H1 (cell line): ENCODE measurements around the gene SLC16A8. TPM values are rescaled to one million over a fixed set of nuclear protein-coding genes. Genes with fewer than 3 reads are reported as not detected.

Source experiments
- CTCF ChIA-PET: fragments of 300-600 bp; sonication (Branson Sonifier 250); formaldehyde crosslinking; loops from one replicate; lab custom pipeline; 2021; ENCODE audit not compliant: partially characterized antibody; lab: Charles Lee
- POLR2A ChIA-PET: fragments of 300-600 bp; sonication (Branson Sonifier 250); formaldehyde crosslinking; loops from one replicate; lab custom pipeline; 2021; ENCODE audit warnings: inconsistent platforms; ENCODE audit not compliant: partially characterized antibody; lab: Charles Lee
- DNase-seq, 2 experiments: peaks; one replicate each; pipeline versions ENCODE4 v3.0.0 to v3.0.0-alpha.2; 2010 to 2022; ENCODE audit warnings: low spot score in 2 of 2, low read depth in 1 of 2, mixed read lengths in 1 of 2
- FAIRE-seq: peaks from 2 replicates; lab custom pipeline; 2011; peaks lifted over from hg19 to GRCh38; lab: Jason Lieb, UNC
- H2AFZ ChIP-seq: 2 replicates; pipeline ENCODE4 v1.8.1; 2012; ENCODE audit warnings: low read length, inconsistent platforms
- H2AK5ac ChIP-seq: 2 replicates; pipeline ENCODE4 v1.6.1; 2013; ENCODE audit warnings: low read depth, low read length
- H2BK120ac ChIP-seq: replicated peaks from 2 replicates; pipeline ENCODE3; 2013; ENCODE audit warnings: low read depth, low read length, inconsistent platforms
- H2BK12ac ChIP-seq: 2 replicates; pipeline ENCODE4 v1.6.1; 2013; ENCODE audit warnings: low read depth, low read length
- H2BK15ac ChIP-seq: 2 replicates; pipeline ENCODE4 v1.6.1; 2013; ENCODE audit warnings: low read length
- H2BK20ac ChIP-seq: 2 replicates; pipeline ENCODE4 v1.6.1; 2013; ENCODE audit warnings: low read length
- H2BK5ac ChIP-seq: 2 replicates; pipeline ENCODE4 v1.6.1; 2013; ENCODE audit warnings: low read depth, low read length
- H3K14ac ChIP-seq: 2 replicates; pipeline ENCODE4 v1.6.1; 2013; ENCODE audit warnings: inconsistent platforms; ENCODE audit not compliant: insufficient read length
- H3K18ac ChIP-seq: 2 replicates; pipeline ENCODE4 v1.6.1; 2013; ENCODE audit warnings: low read length; ENCODE audit errors: extremely low read depth
- H3K23ac ChIP-seq: 2 replicates; pipeline ENCODE4 v1.6.1; 2013; ENCODE audit warnings: inconsistent platforms; ENCODE audit not compliant: insufficient read length
- H3K23me2 ChIP-seq: 2 replicates; pipeline ENCODE4 v1.6.1; 2013; ENCODE audit warnings: low read depth, low read length
- H3K27ac ChIP-seq: 2 replicates; pipeline ENCODE4 v1.6.1; 2011; ENCODE audit warnings: low read depth, low read length, inconsistent platforms
- H3K27me3 ChIP-seq, 4 experiments: replicated peaks in 1 of 4; 1 replicate in 1 of 4; 2 replicates in 3 of 4; pipeline versions ENCODE4 v1.6.1 to v1.8.1; 2011 to 2013; ENCODE audit warnings: low read length in 3 of 4, mild to moderate bottlenecking in 3 of 4, inconsistent platforms in 2 of 4, mixed read lengths in 2 of 4, moderate library complexity in 1 of 4; ENCODE audit not compliant: control insufficient read depth in 3 of 4, insufficient read depth in 3 of 4; ENCODE audit errors: extremely low read depth in 1 of 4
- H3K36me3 ChIP-seq, 4 experiments: 2 replicates each; pipeline versions ENCODE4 v1.6.1 to v1.8.1; 2011 to 2013; ENCODE audit warnings: mild to moderate bottlenecking in 4 of 4, low read length in 3 of 4, moderate library complexity in 2 of 4, control low read depth in 1 of 4, inconsistent platforms in 1 of 4; ENCODE audit not compliant: insufficient read depth in 4 of 4, control insufficient read depth in 2 of 4
- H3K4ac ChIP-seq: replicated peaks from 2 replicates; pipeline ENCODE3; 2013; ENCODE audit warnings: low read length, low read depth, mixed read lengths, inconsistent platforms; ENCODE audit not compliant: insufficient read length
- H3K4me1 ChIP-seq, 4 experiments: replicated peaks in 1 of 4; 1 replicate in 1 of 4; 2 replicates in 3 of 4; pipeline versions ENCODE4 v1.6.1 to v1.8.1; 2011 to 2013; ENCODE audit warnings: low read length in 3 of 4, inconsistent platforms in 2 of 4, mixed read lengths in 1 of 4; ENCODE audit not compliant: insufficient read depth in 4 of 4, control insufficient read depth in 3 of 4
- H3K4me2 ChIP-seq, 2 experiments: 2 replicates each; pipeline versions ENCODE4 v1.6.1 to v1.8.1; 2011 to 2013; ENCODE audit warnings: low read depth in 2 of 2, low read length in 2 of 2, control low read depth in 1 of 2, inconsistent platforms in 1 of 2, mild to moderate bottlenecking in 1 of 2; ENCODE audit not compliant: insufficient read depth in 1 of 2
- H3K4me3 ChIP-seq, 4 experiments: fragments of 200-600, 300-600 bp in 1 of 4; sonication (generic), shearing (Covaris generic), sonication (Bioruptor Twin) in 1 of 4; 2 replicates each; pipeline versions ENCODE4 v1.5.1 to v1.8.1; 2011 to 2016; ENCODE audit warnings: low read length in 4 of 4, low read depth in 3 of 4, control low read depth in 2 of 4, inconsistent platforms in 2 of 4, mild to moderate bottlenecking in 2 of 4, mixed read lengths in 1 of 4, moderate library complexity in 1 of 4; ENCODE audit not compliant: insufficient read depth in 2 of 4; ENCODE audit errors: extremely low read depth in 1 of 4
- H3K56ac ChIP-seq: replicated peaks from 2 replicates; pipeline ENCODE3; 2013; ENCODE audit warnings: low read depth, mild to moderate bottlenecking, mixed read lengths, low read length, inconsistent platforms; ENCODE audit not compliant: insufficient read length
- H3K79me1 ChIP-seq: 2 replicates; pipeline ENCODE4 v1.6.1; 2013; ENCODE audit warnings: low read depth, low read length, control low read depth
- H3K79me2 ChIP-seq, 2 experiments: 2 replicates each; pipeline versions ENCODE4 v1.6.1 to v1.8.1; 2012 to 2013; ENCODE audit warnings: low read length in 2 of 2, mild to moderate bottlenecking in 2 of 2, inconsistent platforms in 1 of 2; ENCODE audit not compliant: insufficient read depth in 2 of 2, control insufficient read depth in 1 of 2
- H3K9ac ChIP-seq, 4 experiments: replicated peaks in 1 of 4; 1 replicate in 1 of 4; 2 replicates in 3 of 4; pipeline versions ENCODE4 v1.6.1 to v1.8.1; 2011 to 2013; ENCODE audit warnings: low read depth in 3 of 4, low read length in 3 of 4, control low read depth in 2 of 4, mild to moderate bottlenecking in 2 of 4, moderate library complexity in 2 of 4, inconsistent platforms in 1 of 4; ENCODE audit errors: extremely low read depth in 1 of 4
- H3K9me3 ChIP-seq, 2 experiments: 2 replicates each; pipeline versions ENCODE4 v1.6.1 to v1.8.1; 2012 to 2013; ENCODE audit warnings: mild to moderate bottlenecking in 2 of 2, moderate library complexity in 2 of 2, control low read depth in 1 of 2, inconsistent platforms in 1 of 2, low read depth in 1 of 2, low read length in 1 of 2, mixed read lengths in 1 of 2; ENCODE audit not compliant: insufficient read depth in 2 of 2
- H4K20me1 ChIP-seq, 2 experiments: replicated peaks in 1 of 2; 2 replicates each; pipeline versions ENCODE3 to v1.8.1; 2011 to 2013; ENCODE audit warnings: inconsistent platforms in 2 of 2, low read length in 2 of 2, mild to moderate bottlenecking in 1 of 2; ENCODE audit not compliant: insufficient read depth in 2 of 2, control insufficient read depth in 1 of 2
- H4K5ac ChIP-seq: 2 replicates; pipeline ENCODE4 v1.6.1; 2013; ENCODE audit warnings: low read length, low read depth, mixed read lengths, inconsistent platforms; ENCODE audit not compliant: insufficient read length
- H4K8ac ChIP-seq: 2 replicates; pipeline ENCODE4 v1.8.0; 2013; ENCODE audit warnings: mild to moderate bottlenecking, moderate library complexity, low read length, inconsistent platforms; ENCODE audit not compliant: insufficient read depth; ENCODE audit errors: extremely low read depth
- H4K91ac ChIP-seq: replicated peaks from 2 replicates; pipeline ENCODE3; 2013; ENCODE audit warnings: low read length, mixed read lengths, inconsistent platforms; ENCODE audit not compliant: insufficient read length
- POLR2AphosphoS5 ChIP-seq: IDR thresholded peaks from 2 replicates; pipeline ENCODE4 v1.6.1; 2011; ENCODE audit warnings: low read depth, low read length
- SRF ChIP-seq: IDR thresholded peaks from 2 replicates; pipeline ENCODE4 v1.6.1; 2011; ENCODE audit warnings: mild to moderate bottlenecking, low read depth, low read length, moderate library complexity
- TEAD4 ChIP-seq: IDR thresholded peaks from 2 replicates; pipeline ENCODE4 v1.6.1; 2012; ENCODE audit warnings: low read depth, low read length, inconsistent platforms, mixed read lengths
- WGBS, 2 experiments: shearing (Covaris generic) in 1 of 2; methylation state at CpG; one replicate each; pipeline versions ENCODE4 v1.1.6 to v1.1.7; 2013 to 2015; ENCODE audit warnings: low lambda C conversion rate in 2 of 2, mixed read lengths in 2 of 2, inconsistent platforms in 1 of 2, low coverage in 1 of 2, missing lambda C conversion rate in 1 of 2; ENCODE audit not compliant: insufficient replicate concordance in 2 of 2, insufficient coverage in 1 of 2, insufficient read length in 1 of 2; ENCODE audit errors: extremely low coverage in 1 of 2, missing lambda C conversion rate in 1 of 2; 5-methylcytosine and 5-hydroxymethylcytosine counted together
- polyA plus RNA-seq, 7 experiments: library from polyadenylated mRNA; depleted of rRNA in 3 of 7; stranded (reverse) in 5 of 7; unstranded in 2 of 7; fragments of >200 nt in 5 of 7; fragments of 200-250 nt in 2 of 7; gene quantifications; 1 replicate in 5 of 7; 2 replicates in 1 of 7; 4 replicates in 1 of 7; pipeline versions ENCODE4 v1.2.1 to v1.2.3, GENCODE V29; 2011 to 2013; ENCODE audit warnings: missing spikeins in 2 of 7, mixed read lengths in 2 of 7
- total RNA-seq: library from RNA; stranded (reverse); fragmentation: NEBNext Ultra II Directional; extraction: Animal tissue kit (Norgen Biotek cat#: 25700); gene quantifications from 2 replicates; pipeline ENCODE4 v1.2.1, GENCODE V29; 2021

Gene SLC16A8
- total and polyA plus RNA-seq, 2 of the 8 experiments (the other 6 are each of a cell fraction or from before 2014, with no cell fraction given), result 0.70 TPM; not detected in 1

DNA sequence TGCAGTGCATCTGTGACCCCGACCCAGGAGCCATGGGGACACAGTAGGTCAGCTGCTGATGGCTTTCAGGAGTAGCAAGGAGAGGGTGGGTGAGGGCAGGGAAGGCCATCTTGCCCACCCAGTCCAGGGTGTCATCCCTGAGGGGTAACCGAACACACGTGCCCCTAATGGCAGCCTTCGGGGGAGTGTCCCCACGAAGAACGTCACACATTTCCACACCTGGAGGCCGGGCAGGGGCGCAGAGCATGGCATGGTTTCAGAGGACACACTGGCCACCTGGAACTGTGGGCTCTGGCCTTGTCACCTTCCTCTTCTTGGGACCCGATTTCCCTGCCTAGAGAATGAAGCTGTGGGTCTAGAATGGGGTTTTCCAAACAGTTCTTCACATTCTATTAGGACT lies 45.9 kb upstream of the SLC16A8 start:
- Histone ChIP-seq H3K27me3 (no peaks in the 10 kb centered on the region), H3K18ac (no peak overlapping the region), H3K4me1 (no peaks in the 10 kb centered on the region), H3K36me3 (no peaks in the 10 kb centered on the region), H3K9me3 (no peaks in the 10 kb centered on the region), H2BK20ac (no peak overlapping the region), H3K79me2 (no peaks in the 10 kb centered on the region), H2AFZ (no peak overlapping the region), H2BK12ac (no peak overlapping the region), H3K56ac (no peak overlapping the region), H3K9ac (no peak overlapping the region), H3K14ac (no peak overlapping the region), H2AK5ac (no peak overlapping the region), H3K4ac (no peak overlapping the region), H4K8ac (no peak overlapping the region), H3K23ac (no peak overlapping the region), H2BK15ac (no peak overlapping the region), H2BK120ac (no peak overlapping the region), H4K5ac (no peak overlapping the region), H4K20me1 (peaks cover 0 to 7% of the 10 kb centered on the region in 2 experiments), H3K4me2 (no peak overlapping the region), H4K91ac (no peak overlapping the region), H3K79me1 (no peaks in the 10 kb centered on the region; the same call in 1 of the 2 replicates), H3K27ac (no peak overlapping the region), H3K4me3 (no peak overlapping the region), H2BK5ac (no peak overlapping the region), H3K23me2 (no peaks in the 10 kb centered on the region)
- TF ChIP-seq SRF, result no peak
- no peak for TF ChIP-seq TEAD4
- no peak for TF ChIP-seq POLR2AphosphoS5
- FAIRE-seq (no peak), DNase-seq (no peak)
- CTCF ChIA-PET, result interaction anchor here (1.2 to 1.5 kb wide), 3 partner anchors 8 to 100 kb away, joined by 4 to 5 read pairs (median 4); no protein-coding TSS in a partner anchor
- POLR2A ChIA-PET, result no interaction called here
- 92% methylated on average over 9 of the region's 9 CpGs; no CpG with 5 or more reads in 1 of the 2 experiments for WGBS, 2 experiments
